T-helper 22 cell (primary cell): ENCODE measurements around the gene SFMBT1.

Source experiments
- DNase-seq: peaks from one replicate; pipeline ENCODE4 v3.0.0-alpha.2; 2020; ENCODE audit warnings: low read depth

The SFMBT1 gene

DNA sequence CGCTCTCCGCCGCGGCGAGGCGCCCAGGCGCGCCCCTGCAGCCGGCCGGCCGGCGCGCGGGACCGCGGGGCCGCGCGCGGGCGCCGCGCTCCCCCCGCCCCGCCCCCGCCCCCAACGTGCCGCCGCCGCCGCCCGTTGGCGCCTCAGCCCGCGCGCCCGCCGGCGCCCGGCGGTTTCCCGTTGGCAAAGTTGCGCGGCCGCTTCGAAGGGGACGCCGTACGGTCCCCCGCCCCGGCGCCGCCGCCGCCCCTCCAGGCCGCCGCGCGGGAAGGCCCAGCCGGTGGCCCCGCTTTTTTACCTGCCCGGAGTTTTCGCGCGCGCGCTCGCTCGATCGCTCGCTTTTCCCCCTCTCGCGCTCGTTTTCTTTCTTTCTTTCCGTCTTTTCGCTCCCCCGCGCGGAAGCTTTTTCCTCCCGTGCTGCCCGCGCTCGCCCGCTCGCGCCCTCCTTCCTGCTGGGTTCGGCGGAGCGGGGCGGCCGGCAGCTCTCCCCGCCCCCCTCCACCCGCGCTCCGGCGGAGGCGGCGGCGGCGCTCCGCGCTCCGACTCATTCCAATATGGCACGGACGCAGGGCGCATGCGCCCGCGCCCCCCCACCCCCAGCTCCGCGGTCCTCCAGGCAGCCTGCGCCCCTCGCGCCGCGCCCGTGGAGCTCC, at the start of gene SFMBT1:
SFMBT1 (minus strand) TSS at position 556 of the 653 bp plus-strand sequence. CDS start 76,945 bp downstream, outside the sequence.
- peak; percentile 69 for DNase-seq

- no peak for DNase-seq
Observed at GRCh38 chr3:53092942-53093341, 47.1 kb upstream of the SFMBT1 start.

DNA sequence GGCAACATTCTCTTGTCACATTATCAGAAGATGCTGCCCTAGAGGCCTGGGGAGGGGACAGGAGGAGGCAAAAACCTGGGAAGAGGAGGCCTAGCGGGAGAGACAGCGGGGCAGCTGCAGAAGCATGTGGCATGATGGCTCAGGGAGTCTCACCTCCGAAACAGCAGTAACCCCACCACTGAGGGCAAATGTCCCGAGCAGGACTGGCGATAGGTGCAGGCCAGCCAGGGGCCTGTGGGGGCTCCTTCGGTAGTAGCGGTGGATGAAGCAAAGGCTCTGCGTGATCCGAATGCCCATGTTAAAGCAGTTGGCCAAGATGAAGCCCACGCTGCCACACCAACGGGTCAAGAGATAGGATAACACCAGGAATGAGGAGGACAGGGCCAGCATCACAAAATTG, 46.3 kb upstream of the SFMBT1 start:
- DNase-seq, result no peak

DNA sequence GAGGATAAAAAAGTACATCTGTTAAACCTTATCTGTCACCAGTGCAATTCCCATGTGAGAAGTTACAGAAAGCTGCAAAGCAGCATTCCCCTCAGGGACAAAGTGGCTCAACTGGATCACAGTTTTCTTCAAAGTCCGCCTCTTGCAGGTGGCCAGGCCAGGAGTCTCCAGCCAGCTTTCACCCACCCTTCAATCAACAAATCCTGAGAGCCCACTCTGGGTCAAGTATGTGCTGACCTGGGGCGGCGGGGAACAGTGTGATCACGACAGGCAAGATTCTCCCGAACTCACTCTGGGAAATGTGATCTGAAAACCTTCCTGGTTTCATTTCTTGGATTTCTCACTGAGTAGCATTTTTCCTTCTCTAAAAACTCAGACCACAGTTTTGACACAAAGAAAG, 45.1 kb upstream of the SFMBT1 start:
- DNase-seq, result no peak

GRCh38 chr3:53089511-53089910, 43.6 kb upstream of the SFMBT1 start:
- DNase-seq, result no peak

DNA sequence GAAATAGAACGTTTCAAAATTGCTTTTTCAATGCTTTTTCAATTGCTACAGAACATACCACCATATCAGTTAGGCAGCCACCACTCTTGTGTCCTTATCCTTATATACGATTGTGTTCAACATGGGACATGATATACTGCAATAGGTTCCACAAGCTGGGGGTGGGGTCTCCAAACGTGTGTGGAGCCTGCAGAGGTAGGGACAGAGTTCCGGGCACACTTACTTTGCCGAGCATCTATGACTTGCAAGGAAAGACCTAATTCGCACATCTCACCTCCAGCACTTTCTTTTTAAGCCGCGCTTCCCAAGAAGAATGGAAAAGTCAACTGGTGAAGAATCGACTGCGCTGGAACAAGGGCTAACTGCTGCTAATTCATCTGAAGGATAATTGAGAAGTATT, 39.6 kb upstream of the SFMBT1 start:
- DNase-seq, result no peak

GRCh38 chr3:53084310-53085001, 38.6 kb upstream of the SFMBT1 start:
- no peak for DNase-seq

GRCh38 chr3:53083949-53084309, 38.1 kb upstream of the SFMBT1 start:
- DNase-seq, result no peak

DNA sequence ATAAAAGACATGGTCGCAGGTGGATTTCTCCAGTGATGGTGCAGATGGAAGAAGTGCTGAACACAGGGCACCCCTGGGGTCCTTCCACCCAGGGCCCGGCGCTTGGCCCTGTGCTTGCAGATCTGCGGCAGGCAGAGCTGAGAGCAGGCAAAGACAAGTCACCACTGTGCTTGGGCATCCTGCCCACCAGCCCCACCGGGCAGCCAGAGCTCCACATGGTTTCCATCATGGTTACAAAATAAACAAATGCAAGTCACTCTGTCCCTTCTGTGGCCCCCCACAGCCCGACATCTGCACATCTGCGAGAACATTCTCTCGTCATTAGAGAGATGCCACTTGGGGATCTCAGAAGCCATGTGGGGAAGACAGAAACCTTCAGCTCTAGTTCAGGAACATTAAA, 37.6 kb upstream of the SFMBT1 start:
- no peak for DNase-seq

- DNase-seq, result no peak
Observed at GRCh38 chr3:53082736-53083135, 36.9 kb upstream of the SFMBT1 start.

- DNase-seq, result no peak
Observed at GRCh38 chr3:53081318-53081717, 35.4 kb upstream of the SFMBT1 start.

- DNase-seq, result no peak
Observed at GRCh38 chr3:53080612-53081205, 34.8 kb upstream of the SFMBT1 start.

- DNase-seq, result no peak
Observed at GRCh38 chr3:53079791-53080555, 34.1 kb upstream of the SFMBT1 start.

DNA sequence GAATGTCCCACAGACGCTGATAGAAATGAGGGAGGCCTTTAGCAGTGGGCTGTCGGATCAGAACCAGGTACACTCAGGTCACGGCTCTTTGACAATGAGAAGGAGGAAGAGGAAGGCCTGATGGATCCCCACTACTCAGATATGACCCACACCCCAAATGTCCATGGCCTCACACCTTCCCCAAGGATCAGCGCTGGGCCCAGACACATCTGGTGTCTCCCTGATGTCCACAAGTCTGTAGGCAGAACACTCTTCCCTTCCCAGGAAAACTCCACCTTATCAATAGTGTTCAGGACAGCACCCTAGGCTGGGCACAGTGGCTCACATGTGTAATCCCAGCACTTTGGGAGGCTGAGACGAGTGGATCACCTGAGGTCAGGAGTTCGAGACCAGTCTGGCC, 33.3 kb upstream of the SFMBT1 start:
- no peak for DNase-seq

DNA sequence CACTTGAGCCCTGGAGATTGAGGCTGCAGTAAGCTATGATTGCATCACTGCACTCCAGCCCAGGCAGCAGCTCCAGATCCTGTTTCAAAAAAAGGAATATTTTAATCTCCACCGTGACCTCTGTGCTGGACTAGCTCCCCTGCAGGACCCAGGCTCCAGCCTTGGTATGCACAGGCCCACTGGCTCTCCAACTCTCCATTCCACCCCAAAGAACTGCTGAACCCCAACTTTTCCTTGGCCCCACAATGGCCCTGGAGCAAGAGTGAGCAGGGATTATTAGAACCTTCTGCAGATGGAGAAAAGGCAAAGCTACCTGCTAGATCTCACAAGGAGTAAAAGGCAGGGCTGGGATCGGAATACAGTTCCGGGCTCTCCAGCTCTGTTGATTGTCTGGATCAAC, 32.8 kb upstream of the SFMBT1 start:
- DNase-seq, result no peak

- no peak for DNase-seq
Observed at GRCh38 chr3:53077476-53078220, 31.8 kb upstream of the SFMBT1 start.

- no peak for DNase-seq
Observed at GRCh38 chr3:53075743-53076140, 29.9 kb upstream of the SFMBT1 start.

- DNase-seq, result no peak
Observed at GRCh38 chr3:53074761-53075742, 29.2 kb upstream of the SFMBT1 start.

DNA sequence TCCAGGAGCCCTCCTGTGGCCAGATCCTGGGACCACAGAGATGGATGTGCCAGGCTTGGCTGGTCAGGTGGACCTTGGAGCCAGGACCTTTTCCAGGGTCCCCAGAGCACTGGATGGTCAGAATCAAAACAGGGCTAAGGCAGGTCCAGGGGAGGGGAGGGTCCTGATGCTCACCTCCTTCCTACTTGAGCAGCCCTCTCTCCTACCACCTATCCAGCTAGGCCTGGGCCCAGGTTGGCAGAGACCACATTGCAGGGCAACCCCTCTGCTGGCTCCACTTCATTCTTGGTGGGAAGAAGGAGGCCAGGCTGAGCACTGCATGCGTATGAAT, 28.5 kb upstream of the SFMBT1 start:
- no peak for DNase-seq

- DNase-seq, result no peak
Observed at GRCh38 chr3:53073553-53074365, 27.9 kb upstream of the SFMBT1 start.
